DMS53 (cell line): ENCODE results near the gene MACROH2A1.

ENCODE experiments used
- DNase-seq: peaks from one replicate; lab custom pipeline; 2025; lab: John Stamatoyannopoulos, UW

Gene MACROH2A1

GRCh38 chr5:135331612-135332011 is 67.4 kb downstream of the MACROH2A1 start:
- DNase-seq: no peak

GRCh38 chr5:135330798-135331096 is 68.3 kb downstream of the MACROH2A1 start:
- DNase-seq: no peak

- DNase-seq: no peak
Observed at GRCh38 chr5:135329913-135330797, 68.9 kb downstream of the MACROH2A1 start.

- DNase-seq: no peak
Observed at GRCh38 chr5:135329066-135329912, 69.7 kb downstream of the MACROH2A1 start.

- no peak for DNase-seq
Observed at GRCh38 chr5:135328128-135328687, 70.8 kb downstream of the MACROH2A1 start.

GRCh38 chr5:135327429-135328127 is 71.5 kb downstream of the MACROH2A1 start:
- DNase-seq: peak; percentile 26

- no peak for DNase-seq
Observed at GRCh38 chr5:135326296-135327254, 72.5 kb downstream of the MACROH2A1 start.

- DNase-seq: peak; percentile 42
Observed at GRCh38 chr5:135324897-135325650, 74.0 kb downstream of the MACROH2A1 start.

- DNase-seq: no peak
Observed at GRCh38 chr5:135324160-135324559, 74.9 kb downstream of the MACROH2A1 start.

- DNase-seq: no peak
Observed at GRCh38 chr5:135323701-135324132, 75.3 kb downstream of the MACROH2A1 start.

- no peak for DNase-seq
Observed at GRCh38 chr5:135323227-135323626, 75.8 kb downstream of the MACROH2A1 start.

- DNase-seq: no peak
Observed at GRCh38 chr5:135322744-135323143, 76.3 kb downstream of the MACROH2A1 start.

- no peak for DNase-seq
Observed at GRCh38 chr5:135322271-135322670, 76.8 kb downstream of the MACROH2A1 start.

GRCh38 chr5:135320718-135321484 is 78.1 kb downstream of the MACROH2A1 start:
- no peak for DNase-seq

GRCh38 chr5:135319928-135320606 is 79.0 kb downstream of the MACROH2A1 start:
- no peak for DNase-seq

GRCh38 chr5:135319458-135319857 is 79.6 kb downstream of the MACROH2A1 start:
- no peak for DNase-seq

GRCh38 chr5:135318924-135319323 is 80.1 kb downstream of the MACROH2A1 start:
- DNase-seq: no peak

- DNase-seq: no peak
Observed at GRCh38 chr5:135318037-135318436, 81.0 kb downstream of the MACROH2A1 start.

- no peak for DNase-seq
Observed at GRCh38 chr5:135317286-135317685, 81.7 kb downstream of the MACROH2A1 start.
